OCI-LY3 (cell line): ENCODE data around the gene TMEM163.

Experiments
- EZH2phosphoT487 ChIP-seq: fragments of 200-600 bp; shearing (Covaris generic); IDR thresholded peaks from 2 replicates; pipeline ENCODE4 v1.6.1; 2018; ENCODE audit warnings: antibody characterized with exemption, mixed run types, low read depth
- TF ChIP-seq, protein P1 (sequence below): fragments of 200-600, 300-600 bp; sonication (generic); IDR thresholded peaks from 2 replicates; pipeline ENCODE4 v1.5.1; 2014; ENCODE audit warnings: antibody characterized with exemption, low read length, low read depth

DNA sequence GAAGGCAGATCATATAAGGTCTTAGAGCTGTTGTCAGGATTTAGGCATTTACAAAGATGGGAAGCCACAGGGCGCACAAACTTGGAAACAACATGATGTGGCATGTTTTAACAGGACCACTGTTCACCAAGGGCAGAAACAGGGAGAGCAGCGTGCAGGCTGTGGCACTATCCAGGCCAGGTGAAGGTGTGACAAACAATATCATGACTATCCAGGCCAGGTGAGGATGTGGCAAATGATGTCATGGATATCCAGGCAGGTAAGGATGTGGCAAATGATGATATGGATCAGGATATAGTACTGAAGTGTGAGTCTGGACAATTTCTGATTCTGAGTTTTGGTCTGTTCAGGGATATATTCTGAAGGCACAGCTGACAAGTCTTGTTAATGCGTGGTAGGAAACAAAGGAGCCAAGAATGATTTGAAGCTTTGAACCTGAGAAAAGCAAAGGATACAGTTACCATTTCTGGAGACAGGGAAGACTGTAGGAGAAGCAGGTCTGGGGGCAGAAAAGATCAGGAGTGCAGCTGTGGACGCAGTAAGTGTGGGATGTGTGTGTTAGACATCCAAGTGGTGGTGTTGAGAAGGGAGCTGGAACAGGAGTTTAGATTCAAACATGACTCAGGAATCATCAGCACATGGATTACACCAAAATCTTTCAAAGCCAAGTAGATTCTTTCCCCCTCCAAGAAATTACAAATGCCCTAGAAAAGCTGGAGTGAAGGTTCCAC, 205.9 kb downstream of the TMEM163 start:
- TF ChIP-seq EZH2phosphoT487: no peak
- TF ChIP-seq, protein P1, sequence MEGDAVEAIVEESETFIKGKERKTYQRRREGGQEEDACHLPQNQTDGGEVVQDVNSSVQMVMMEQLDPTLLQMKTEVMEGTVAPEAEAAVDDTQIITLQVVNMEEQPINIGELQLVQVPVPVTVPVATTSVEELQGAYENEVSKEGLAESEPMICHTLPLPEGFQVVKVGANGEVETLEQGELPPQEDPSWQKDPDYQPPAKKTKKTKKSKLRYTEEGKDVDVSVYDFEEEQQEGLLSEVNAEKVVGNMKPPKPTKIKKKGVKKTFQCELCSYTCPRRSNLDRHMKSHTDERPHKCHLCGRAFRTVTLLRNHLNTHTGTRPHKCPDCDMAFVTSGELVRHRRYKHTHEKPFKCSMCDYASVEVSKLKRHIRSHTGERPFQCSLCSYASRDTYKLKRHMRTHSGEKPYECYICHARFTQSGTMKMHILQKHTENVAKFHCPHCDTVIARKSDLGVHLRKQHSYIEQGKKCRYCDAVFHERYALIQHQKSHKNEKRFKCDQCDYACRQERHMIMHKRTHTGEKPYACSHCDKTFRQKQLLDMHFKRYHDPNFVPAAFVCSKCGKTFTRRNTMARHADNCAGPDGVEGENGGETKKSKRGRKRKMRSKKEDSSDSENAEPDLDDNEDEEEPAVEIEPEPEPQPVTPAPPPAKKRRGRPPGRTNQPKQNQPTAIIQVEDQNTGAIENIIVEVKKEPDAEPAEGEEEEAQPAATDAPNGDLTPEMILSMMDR: no peak
